Activated B cell treated with CpG ODN at 0.5 μM for 24 hours (primary cell): Measurements from ENCODE around the gene ATP8A2. TPM values are rescaled to one million over a fixed set of nuclear protein-coding genes. Genes with fewer than 3 reads are reported as not detected.

ENCODE experiments used
- ATAC-seq: fragments of 200-7000 bp; cut with Tn5 transposase; one replicate; pipeline ENCODE4 v1.10.0; 2021; ENCODE audit warnings: low read depth, mild to moderate bottlenecking, moderate library complexity
- CTCF ChIA-PET: fragments of 350-600 bp; sonication (Branson Sonifier 250); formaldehyde crosslinking; loops from one replicate; lab custom pipeline; 2021; ENCODE audit warnings: antibody characterized with exemption; lab: Charles Lee
- POLR2A ChIA-PET: fragments of 350-600 bp; sonication (Branson Sonifier 250); formaldehyde crosslinking; loops from one replicate; lab custom pipeline; 2021; ENCODE audit warnings: antibody characterized with exemption; lab: Charles Lee
- DNase-seq: peaks from one replicate; pipeline ENCODE4 v3.0.0; 2022
- H3K27ac Mint-ChIP-seq: one replicate; pipeline ENCODE4 v1.8.0; 2020; ENCODE audit warnings: mixed read lengths
- H3K27me3 Mint-ChIP-seq: one replicate; pipeline ENCODE4 v1.8.0; 2021; ENCODE audit warnings: mixed read lengths
- H3K36me3 Mint-ChIP-seq: one replicate; pipeline ENCODE4 v1.8.0; 2021; ENCODE audit warnings: low read depth, mixed read lengths
- H3K4me1 Mint-ChIP-seq: one replicate; pipeline ENCODE4 v1.8.0; 2021; ENCODE audit warnings: mixed read lengths
- H3K4me3 Mint-ChIP-seq: one replicate; pipeline ENCODE4 v1.8.0; 2020; ENCODE audit warnings: mild to moderate bottlenecking, mixed read lengths
- H3K9me3 Mint-ChIP-seq: one replicate; pipeline ENCODE4 v1.8.0; 2020; ENCODE audit warnings: mixed read lengths
- CTCF ChIP-seq: fragments of 200-600 bp; IDR thresholded peaks from one replicate; pipeline ENCODE4 v1.8.0; 2022; ENCODE audit warnings: antibody characterized with exemption, mild to moderate bottlenecking
- intact Hi-C: fragments of 100-400 bp; cut with micrococcal nuclease; formaldehyde crosslinking; loops from one replicate; pipeline ENCODE4 v1.15.1; 2024
- total RNA-seq: library from RNA; stranded (reverse); gene quantifications from 2 replicates; pipeline ENCODE4 v1.2.3, GENCODE V29; 2022

The ATP8A2 gene
- total RNA-seq, 1 donor from 2014 or later, result not detected

- no peak for TF ChIP-seq CTCF
- ChIA-PET POLR2A (no interaction called here), CTCF (no interaction called here)
- intact Hi-C loops, result no loop called here
- no peak for ATAC-seq
- Mint-ChIP-seq H3K4me1 (no peaks in the 10 kb centered on the region), H3K27me3 (peaks cover 10% of the 10 kb centered on the region), H3K27ac (no peak overlapping the region), H3K36me3 (no peaks in the 10 kb centered on the region), H3K9me3 (no peaks in the 10 kb centered on the region), H3K4me3 (no peak overlapping the region)
- DNase-seq, result no peak
Measured at GRCh38 chr13:26017196-26017921, 645.6 kb downstream of the ATP8A2 start.

GRCh38 chr13:26017932-26018665, 646.3 kb downstream of the ATP8A2 start:
- intact Hi-C loops, result no loop called here
- Mint-ChIP-seq H3K4me1 (no peaks in the 10 kb centered on the region), H3K9me3 (no peaks in the 10 kb centered on the region), H3K27me3 (peaks cover 9% of the 10 kb centered on the region), H3K36me3 (no peaks in the 10 kb centered on the region), H3K4me3 (no peak overlapping the region), H3K27ac (no peak overlapping the region)
- ATAC-seq (no peak), DNase-seq (no peak)
- TF ChIP-seq CTCF, result no peak
- CTCF ChIA-PET, result no interaction called here
- POLR2A ChIA-PET, result no interaction called here

- CTCF ChIA-PET, result no interaction called here
- no peak for DNase-seq
- intact Hi-C loops, result no loop called here
- Mint-ChIP-seq H3K27me3 (peaks cover 4% of the 10 kb centered on the region), H3K9me3 (no peaks in the 10 kb centered on the region), H3K36me3 (no peaks in the 10 kb centered on the region), H3K27ac (no peak overlapping the region), H3K4me3 (no peak overlapping the region), H3K4me1 (no peaks in the 10 kb centered on the region)
- TF ChIP-seq CTCF, result no peak
- POLR2A ChIA-PET, result no interaction called here
- no peak for ATAC-seq
Measured at GRCh38 chr13:26019251-26019650, 647.5 kb downstream of the ATP8A2 start.

- no peak overlapping the region for H3K27ac Mint-ChIP-seq
- H3K4me1 Mint-ChIP-seq, result no peaks in the 10 kb centered on the region
- DNase-seq, result no peak
- no peaks in the 10 kb centered on the region for H3K36me3 Mint-ChIP-seq
- intact Hi-C loops, result no loop called here
- ChIA-PET CTCF (no interaction called here), POLR2A (no interaction called here)
- no peak for ATAC-seq
- TF ChIP-seq CTCF, result no peak
- H3K27me3 Mint-ChIP-seq, result peaks cover 5% of the 10 kb centered on the region
- no peak overlapping the region for H3K4me3 Mint-ChIP-seq
- no peaks in the 10 kb centered on the region for H3K9me3 Mint-ChIP-seq
Measured at GRCh38 chr13:26019881-26020870, 648.4 kb downstream of the ATP8A2 start.
